COLO668 (cell line): Measurements from ENCODE around the gene DNAJC25.
A peak's percentile ranks its signal among the peaks of the same experiment; 100 is the strongest.

ENCODE experiments used
- DNase-seq: peaks from one replicate; lab custom pipeline; 2025; ENCODE audit not compliant: unreplicated experiment; lab: John Stamatoyannopoulos, UW

Gene DNAJC25

GRCh38 chr9:111627260-111627963 is 3.7 kb upstream of the DNAJC25 start:
- peak; percentile 8 for DNase-seq

- DNase-seq, result no peak
Observed at GRCh38 chr9:111628411-111628810, 2.7 kb upstream of the DNAJC25 start.

- DNase-seq, result no peak
Observed at GRCh38 chr9:111630182-111630963, 761 bp upstream of the DNAJC25 start.

- no peak for DNase-seq
Observed at GRCh38 chr9:111630964-111631213, 245 bp upstream of the DNAJC25 start.

- DNase-seq, result no peak
Observed at GRCh38 chr9:111632060-111632459, 926 bp downstream of the DNAJC25 start.

GRCh38 chr9:111632695-111633388 is 1.7 kb downstream of the DNAJC25 start:
- no peak for DNase-seq

- no peak for DNase-seq
Observed at GRCh38 chr9:111633389-111633736, 2.2 kb downstream of the DNAJC25 start.

- DNase-seq, result no peak
Observed at GRCh38 chr9:111634860-111635259, 3.7 kb downstream of the DNAJC25 start.

- DNase-seq, result no peak
Observed at GRCh38 chr9:111637421-111637950, 6.4 kb downstream of the DNAJC25 start.

- no peak for DNase-seq
Observed at GRCh38 chr9:111644195-111644772, 13.2 kb downstream of the DNAJC25 start.

- DNase-seq, result no peak
Observed at GRCh38 chr9:111645806-111646205, 14.7 kb downstream of the DNAJC25 start.

- DNase-seq, result no peak
Observed at GRCh38 chr9:111646417-111646816, 15.3 kb downstream of the DNAJC25 start.

GRCh38 chr9:111648066-111648465 is 16.9 kb downstream of the DNAJC25 start:
- DNase-seq, result no peak

GRCh38 chr9:111649016-111649415 is 17.9 kb downstream of the DNAJC25 start:
- DNase-seq, result no peak

GRCh38 chr9:111657051-111657450 is 25.9 kb downstream of the DNAJC25 start:
- DNase-seq, result no peak

GRCh38 chr9:111658943-111659342 is 27.8 kb downstream of the DNAJC25 start:
- no peak for DNase-seq

GRCh38 chr9:111659691-111660090 is 28.6 kb downstream of the DNAJC25 start:
- no peak for DNase-seq

- DNase-seq, result peak; percentile 66
Observed at GRCh38 chr9:111661150-111661801, 30.1 kb downstream of the DNAJC25 start, which contains the start of gene GNG10. Gene GNG10, plus strand, starts transcription at chr9:111661605. Its CDS starts 30 bp downstream, at chr9:111661635.

- peak; percentile 40 for DNase-seq
Observed at GRCh38 chr9:111661802-111662521, 30.8 kb downstream of the DNAJC25 start.

GRCh38 chr9:111662576-111663300 is 31.6 kb downstream of the DNAJC25 start:
- no peak for DNase-seq
